ENCODE data around the gene TMEM38A.

Gene TMEM38A

GRCh38 chr19:16660763-16661479, at the start of gene TMEM38A:
TSS of gene TMEM38A (plus strand) at chr19:16661139. CDS start at chr19:16661218, 79 bp downstream.
- peak; percentile 58 for DNase-seq (ENCODE audit: low spot score)

GRCh38 chr19:16612636-16613035, 48.3 kb upstream of the TMEM38A start:
- no peak for DNase-seq (ENCODE audit: low spot score)

GRCh38 chr19:16613841-16614240, 47.1 kb upstream of the TMEM38A start:
- DNase-seq (ENCODE audit: low spot score), result no peak

- DNase-seq (ENCODE audit: low spot score), result no peak
Measured at GRCh38 chr19:16614941-16615340, 46.0 kb upstream of the TMEM38A start.

- DNase-seq (ENCODE audit: low spot score), result no peak
Measured at GRCh38 chr19:16615808-16616207, 45.1 kb upstream of the TMEM38A start.

- DNase-seq (ENCODE audit: low spot score), result no peak
Measured at GRCh38 chr19:16618248-16618647, 42.7 kb upstream of the TMEM38A start.

- DNase-seq (ENCODE audit: low spot score), result peak; percentile 36
Measured at GRCh38 chr19:16619457-16619856, 41.5 kb upstream of the TMEM38A start.

GRCh38 chr19:16620018-16620417, 40.9 kb upstream of the TMEM38A start:
- no peak for DNase-seq (ENCODE audit: low spot score)

GRCh38 chr19:16620584-16620983, 40.4 kb upstream of the TMEM38A start:
- DNase-seq (ENCODE audit: low spot score), result no peak

- no peak for DNase-seq (ENCODE audit: low spot score)
Measured at GRCh38 chr19:16621165-16621800, 39.7 kb upstream of the TMEM38A start.

- no peak for DNase-seq (ENCODE audit: low spot score)
Measured at GRCh38 chr19:16623066-16623465, 37.9 kb upstream of the TMEM38A start.

GRCh38 chr19:16623576-16623975, 37.4 kb upstream of the TMEM38A start:
- DNase-seq (ENCODE audit: low spot score), result no peak

GRCh38 chr19:16624236-16624635, 36.7 kb upstream of the TMEM38A start:
- DNase-seq (ENCODE audit: low spot score), result no peak

- no peak for DNase-seq (ENCODE audit: low spot score)
Measured at GRCh38 chr19:16625163-16625958, 35.6 kb upstream of the TMEM38A start.

- DNase-seq (ENCODE audit: low spot score), result no peak
Measured at GRCh38 chr19:16626796-16627192, 34.1 kb upstream of the TMEM38A start.

GRCh38 chr19:16627193-16627927, 33.6 kb upstream of the TMEM38A start:
- peak; percentile 24 for DNase-seq (ENCODE audit: low spot score)

- no peak for DNase-seq (ENCODE audit: low spot score)
Measured at GRCh38 chr19:16627928-16628182, 33.1 kb upstream of the TMEM38A start.

- peak; percentile 100 for DNase-seq (ENCODE audit: low spot score)
Measured at GRCh38 chr19:16628183-16628983, 32.6 kb upstream of the TMEM38A start, which contains the start of gene MED26. TSS of gene MED26 (minus strand) at chr19:16628204. CDS start at chr19:16627943, 261 bp downstream.

GRCh38 chr19:16628984-16629691, 31.8 kb upstream of the TMEM38A start:
- peak; percentile 60 for DNase-seq (ENCODE audit: low spot score)

- DNase-seq (ENCODE audit: low spot score), result no peak
Measured at GRCh38 chr19:16631465-16631864, 29.5 kb upstream of the TMEM38A start.

- DNase-seq (ENCODE audit: low spot score), result no peak
Measured at GRCh38 chr19:16637535-16637934, 23.4 kb upstream of the TMEM38A start.
